Measurements from ENCODE around the gene SERPINE1.

- TF ChIP-seq MAZ (IDR thresholded peaks at IDR 0.05; ENCODE audit: borderline replicate concordance, low read depth, low read length): no peak
- no peak for TF ChIP-seq POLR2A (IDR thresholded peaks at IDR 0.05; ENCODE audit: low read depth, low read length)
- no peak for TF ChIP-seq CTCF (conservative IDR thresholded peaks at IDR 0.05; ENCODE audit: low read depth, low read length)
- TF ChIP-seq MXI1 (IDR thresholded peaks at IDR 0.05; ENCODE audit: borderline replicate concordance, low read depth, low read length): 0 out of 2 replicates have a peak, but pooled peaks have one; percentile 23
- no peak for TF ChIP-seq RCOR1 (IDR thresholded peaks at IDR 0.05; ENCODE audit: insufficient replicate concordance, low read length)
- no peak for TF ChIP-seq CEBPB (IDR thresholded peaks at IDR 0.05; ENCODE audit: low read depth, low read length)
- no peak for TF ChIP-seq CHD1 (IDR thresholded peaks at IDR 0.05; ENCODE audit: low read depth, low read length)
Measured at GRCh38 chr7:101165958-101166647, 39.2 kb downstream of the SERPINE1 start.

Measured in IMR-90 (cell line).